ENCODE results near the gene RELCH.

Gene RELCH

DNA sequence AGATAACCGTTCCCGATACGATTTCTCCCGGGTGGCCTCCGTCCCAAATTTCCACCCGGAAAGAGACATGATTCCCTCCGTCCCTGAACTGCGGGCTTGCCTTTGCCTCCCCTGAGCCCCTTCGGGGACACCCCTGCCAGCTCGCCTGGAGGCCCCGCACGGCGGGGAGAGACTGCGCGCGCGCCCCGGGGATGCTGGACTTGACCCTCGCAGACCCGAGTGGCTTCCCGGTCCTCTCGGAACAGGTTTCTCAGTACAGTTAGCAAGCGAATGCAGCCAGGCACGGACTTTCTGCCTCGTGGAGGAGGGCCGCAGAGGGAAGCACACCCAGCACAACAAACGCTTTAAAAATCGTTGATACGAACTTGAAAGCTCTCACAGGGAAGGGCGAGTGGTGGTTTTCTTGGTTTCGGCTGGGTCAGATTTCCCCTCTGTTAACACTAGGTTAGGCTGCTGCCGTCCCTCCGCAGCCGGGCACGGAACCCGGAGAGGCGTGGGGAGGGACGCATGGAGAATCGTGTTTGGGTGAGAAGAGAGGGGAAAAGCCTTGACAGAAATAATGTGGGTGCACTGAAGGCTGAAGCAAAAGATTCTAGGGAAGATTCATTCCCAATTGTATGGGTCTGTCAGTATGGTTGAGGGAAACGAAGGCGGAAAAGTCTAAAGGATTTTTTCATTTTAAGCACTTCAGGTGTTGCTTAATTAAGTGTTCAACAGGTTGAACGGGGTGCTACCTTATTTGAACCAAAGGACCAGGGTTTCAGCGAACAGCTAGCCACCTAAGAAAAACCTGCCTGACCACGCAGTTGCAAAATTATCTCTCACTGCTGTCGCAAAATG, 139.0 kb downstream of the RELCH start:
- Histone ChIP-seq H3K23ac (ENCODE audit: low read length in 2 of 2) (peak overlapping the region in 1 of 2 experiments; percentile 79), H3K79me1 (replicated peaks; ENCODE audit: low read length, poor library complexity, severe bottlenecking) (no peaks in the 10 kb centered on the region), H3K18ac (ENCODE audit: low read depth in 1 of 2, low read length in 2 of 2) (no peak overlapping the region), H2BK5ac (ENCODE audit: low read depth, low read length, poor library complexity, severe bottlenecking) (no peak overlapping the region), H3K36me3 (ENCODE audit: control insufficient read depth in 1 of 2, insufficient read depth in 2 of 2, low read depth in 1 of 2, low read length in 2 of 2) (no peaks in the 10 kb centered on the region), H2AFZ (ENCODE audit: low read depth, low read length) (peak overlapping the region; percentile 6), H4K8ac (ENCODE audit: low read length) (no peak overlapping the region), H3K4me3 (ENCODE audit: insufficient read depth in 1 of 2, low read depth in 1 of 2, low read length in 2 of 2) (peak overlapping the region; percentile 23 to 76), H2AK5ac (ENCODE audit: low read length, severe bottlenecking) (no peak overlapping the region), H3K27me3 (ENCODE audit: control insufficient read depth in 1 of 2, insufficient read depth in 1 of 2, low read length in 2 of 2) (peaks cover 59 to 76% of the 10 kb centered on the region in 2 experiments), H3K4me2 (ENCODE audit: low read length, poor library complexity, severe bottlenecking) (peak overlapping the region; percentile 98), H3K9ac (ENCODE audit: low read length) (peak overlapping the region; percentile 30), H3K14ac (ENCODE audit: low read length in 2 of 2) (no peak overlapping the region), H2BK15ac (ENCODE audit: low read depth, poor library complexity, severe bottlenecking) (no peak overlapping the region), H3K27ac (ENCODE audit: low read length, poor library complexity, severe bottlenecking) (no peak overlapping the region), H4K91ac (ENCODE audit: low read length) (no peak overlapping the region), H2BK120ac (ENCODE audit: low read depth, low read length) (no peak overlapping the region), H3K9me3 (ENCODE audit: control insufficient read depth, low read length) (no peaks in the 10 kb centered on the region), H2BK12ac (ENCODE audit: low read length in 2 of 2) (no peak overlapping the region), H3K4ac (ENCODE audit: low read depth in 1 of 2, low read length in 2 of 2) (no peak overlapping the region), H3K4me1 (ENCODE audit: control insufficient read depth, insufficient read depth, low read depth, low read length) (peaks cover 25% of the 10 kb centered on the region)
- 6% methylated on average over 43 of the region's 45 CpGs for WGBS
- DNase-seq = peak; percentile 26

GRCh38 chr18:62326646-62327348, 139.7 kb downstream of the RELCH start:
- no peak overlapping the region for H3K27ac ChIP-seq (ENCODE audit: low read length, poor library complexity, severe bottlenecking)
- H3K79me1 ChIP-seq (replicated peaks; ENCODE audit: low read length, poor library complexity, severe bottlenecking) = no peaks in the 10 kb centered on the region
- 43% methylated on average over 10 of the region's 12 CpGs for WGBS
- no peak overlapping the region for H3K14ac ChIP-seq (ENCODE audit: low read length in 2 of 2)
- no peaks in the 10 kb centered on the region for H3K9me3 ChIP-seq (ENCODE audit: control insufficient read depth, low read length)
- no peak overlapping the region for H4K8ac ChIP-seq (ENCODE audit: low read length)
- no peak overlapping the region for H2AFZ ChIP-seq (ENCODE audit: low read depth, low read length)
- no peak overlapping the region for H4K91ac ChIP-seq (ENCODE audit: low read length)
- H3K4me1 ChIP-seq (ENCODE audit: control insufficient read depth, insufficient read depth, low read depth, low read length) = peaks cover 25% of the 10 kb centered on the region
- no peak for DNase-seq
- no peaks in the 10 kb centered on the region for H3K36me3 ChIP-seq (ENCODE audit: control insufficient read depth in 1 of 2, insufficient read depth in 2 of 2, low read depth in 1 of 2, low read length in 2 of 2)
- H3K23ac ChIP-seq (ENCODE audit: low read length in 2 of 2) = no peak overlapping the region
- no peak overlapping the region for H3K18ac ChIP-seq (ENCODE audit: low read depth in 1 of 2, low read length in 2 of 2)
- peaks cover 57 to 75% of the 10 kb centered on the region in 2 experiments for H3K27me3 ChIP-seq (ENCODE audit: control insufficient read depth in 1 of 2, insufficient read depth in 1 of 2, low read length in 2 of 2)
- H2AK5ac ChIP-seq (ENCODE audit: low read length, severe bottlenecking) = no peak overlapping the region
- H3K9ac ChIP-seq (ENCODE audit: low read length) = no peak overlapping the region
- H2BK15ac ChIP-seq (ENCODE audit: low read depth, poor library complexity, severe bottlenecking) = no peak overlapping the region
- H3K4ac ChIP-seq (ENCODE audit: low read depth in 1 of 2, low read length in 2 of 2) = no peak overlapping the region
- no peak overlapping the region for H3K4me3 ChIP-seq (ENCODE audit: insufficient read depth in 1 of 2, low read depth in 1 of 2, low read length in 2 of 2)
- H2BK12ac ChIP-seq (ENCODE audit: low read length in 2 of 2) = no peak overlapping the region
- H2BK120ac ChIP-seq (ENCODE audit: low read depth, low read length) = no peak overlapping the region
- H2BK5ac ChIP-seq (ENCODE audit: low read depth, low read length, poor library complexity, severe bottlenecking) = no peak overlapping the region
- H3K4me2 ChIP-seq (ENCODE audit: low read length, poor library complexity, severe bottlenecking) = no peak overlapping the region

- Histone ChIP-seq H2BK5ac (ENCODE audit: low read depth, low read length, poor library complexity, severe bottlenecking) (no peak overlapping the region), H4K91ac (ENCODE audit: low read length) (no peak overlapping the region), H3K23ac (ENCODE audit: low read length in 2 of 2) (no peak overlapping the region), H3K9ac (ENCODE audit: low read length) (no peak overlapping the region), H2AK5ac (ENCODE audit: low read length, severe bottlenecking) (no peak overlapping the region), H3K36me3 (ENCODE audit: control insufficient read depth in 1 of 2, insufficient read depth in 2 of 2, low read depth in 1 of 2, low read length in 2 of 2) (no peaks in the 10 kb centered on the region), H3K4me2 (ENCODE audit: low read length, poor library complexity, severe bottlenecking) (no peak overlapping the region), H3K18ac (ENCODE audit: low read depth in 1 of 2, low read length in 2 of 2) (no peak overlapping the region), H2BK12ac (ENCODE audit: low read length in 2 of 2) (no peak overlapping the region), H3K79me1 (replicated peaks; ENCODE audit: low read length, poor library complexity, severe bottlenecking) (no peaks in the 10 kb centered on the region), H3K27me3 (ENCODE audit: control insufficient read depth in 1 of 2, insufficient read depth in 1 of 2, low read length in 2 of 2) (peaks cover 59 to 72% of the 10 kb centered on the region in 2 experiments), H3K27ac (ENCODE audit: low read length, poor library complexity, severe bottlenecking) (no peak overlapping the region), H3K9me3 (ENCODE audit: control insufficient read depth, low read length) (no peaks in the 10 kb centered on the region), H2AFZ (ENCODE audit: low read depth, low read length) (no peak overlapping the region), H4K8ac (ENCODE audit: low read length) (no peak overlapping the region), H2BK120ac (ENCODE audit: low read depth, low read length) (no peak overlapping the region), H3K4ac (ENCODE audit: low read depth in 1 of 2, low read length in 2 of 2) (no peak overlapping the region), H2BK15ac (ENCODE audit: low read depth, poor library complexity, severe bottlenecking) (no peak overlapping the region), H3K14ac (ENCODE audit: low read length in 2 of 2) (no peak overlapping the region), H3K4me1 (ENCODE audit: control insufficient read depth, insufficient read depth, low read depth, low read length) (peaks cover 25% of the 10 kb centered on the region), H3K4me3 (ENCODE audit: insufficient read depth in 1 of 2, low read depth in 1 of 2, low read length in 2 of 2) (no peak overlapping the region)
- DNase-seq = no peak
- 74% methylated on average over 7 of the region's 7 CpGs for WGBS
Measured at GRCh38 chr18:62327977-62328376, 140.9 kb downstream of the RELCH start.
